ENCODE data around the gene QRICH1. TPM values are rescaled to one million over a fixed set of nuclear protein-coding genes. Genes with fewer than 3 reads are reported as not detected.

The QRICH1 gene
- total and polyA plus RNA-seq, 2 of the 13 experiments (the other 11 are each of a cell fraction or from before 2014, with no cell fraction given): 52.6 to 102 TPM

DNA sequence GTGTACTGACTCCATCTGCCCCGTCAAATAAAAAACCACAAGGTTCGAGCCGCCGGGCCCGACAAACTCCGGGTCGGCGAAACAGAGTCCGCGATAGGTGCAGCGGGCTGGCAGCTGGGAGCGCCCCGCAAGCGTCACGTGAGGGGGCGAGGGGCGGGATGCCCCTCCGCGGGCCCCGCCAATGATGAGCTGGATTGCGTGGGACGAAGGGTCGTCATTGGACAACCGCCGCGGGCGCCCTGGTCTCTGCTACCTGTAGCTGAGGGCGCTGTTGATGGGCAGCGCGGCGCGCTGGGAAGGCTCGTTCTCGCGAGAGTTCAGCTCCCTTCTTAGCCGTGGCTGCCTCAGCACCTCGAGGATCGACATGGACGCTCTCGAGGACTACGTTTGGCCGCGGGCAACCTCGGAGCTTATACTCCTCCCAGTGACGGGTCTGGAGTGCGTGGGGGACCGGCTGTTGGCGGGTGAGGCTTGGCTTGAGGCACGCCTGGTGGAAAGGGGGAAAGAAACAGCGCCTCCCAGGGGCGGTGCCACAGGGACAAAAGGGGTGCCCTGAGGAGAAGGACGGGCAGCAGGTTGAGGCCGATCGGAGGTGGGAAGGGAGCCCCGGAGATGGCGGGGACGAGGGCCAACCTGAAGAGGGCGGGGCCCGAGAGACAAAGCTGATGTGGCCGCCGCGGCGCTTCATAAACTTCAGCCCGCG lies 86.7 kb downstream of the QRICH1 start, which contains the start of gene WDR6 (continued):
- TF ChIP-seq PRMT3 (CRISPR knock-in tag; IDR thresholded peaks at IDR 0.05; ENCODE audit: borderline replicate concordance, low read depth) (peak; percentile 79), ZFY (CRISPR knock-in tag; IDR thresholded peaks at IDR 0.05) (peak; percentile 77; the same call in 1 of the 2 replicates), ZNF598 (CRISPR knock-in tag; IDR thresholded peaks at IDR 0.05; ENCODE audit: borderline replicate concordance) (0 out of 2 replicates have a peak, but pooled peaks have one; percentile 19), SATB2 (CRISPR knock-in tag; IDR thresholded peaks at IDR 0.05) (no peak), SIX1 (CRISPR knock-in tag; IDR thresholded peaks at IDR 0.05; ENCODE audit: borderline replicate concordance) (no peak), HOXA9 (CRISPR knock-in tag; IDR thresholded peaks at IDR 0.05; ENCODE audit: borderline replicate concordance) (peak; percentile 92), NFYB (CRISPR knock-in tag; IDR thresholded peaks at IDR 0.05) (peak; percentile 97), RAD21 (CRISPR knock-in tag; IDR thresholded peaks at IDR 0.05) (no peak; the same call in 1 of the 2 replicates), ZNF296 (CRISPR knock-in tag; conservative IDR thresholded peaks at IDR 0.05) (no peak)
- TF ChIP-seq, protein P1, sequence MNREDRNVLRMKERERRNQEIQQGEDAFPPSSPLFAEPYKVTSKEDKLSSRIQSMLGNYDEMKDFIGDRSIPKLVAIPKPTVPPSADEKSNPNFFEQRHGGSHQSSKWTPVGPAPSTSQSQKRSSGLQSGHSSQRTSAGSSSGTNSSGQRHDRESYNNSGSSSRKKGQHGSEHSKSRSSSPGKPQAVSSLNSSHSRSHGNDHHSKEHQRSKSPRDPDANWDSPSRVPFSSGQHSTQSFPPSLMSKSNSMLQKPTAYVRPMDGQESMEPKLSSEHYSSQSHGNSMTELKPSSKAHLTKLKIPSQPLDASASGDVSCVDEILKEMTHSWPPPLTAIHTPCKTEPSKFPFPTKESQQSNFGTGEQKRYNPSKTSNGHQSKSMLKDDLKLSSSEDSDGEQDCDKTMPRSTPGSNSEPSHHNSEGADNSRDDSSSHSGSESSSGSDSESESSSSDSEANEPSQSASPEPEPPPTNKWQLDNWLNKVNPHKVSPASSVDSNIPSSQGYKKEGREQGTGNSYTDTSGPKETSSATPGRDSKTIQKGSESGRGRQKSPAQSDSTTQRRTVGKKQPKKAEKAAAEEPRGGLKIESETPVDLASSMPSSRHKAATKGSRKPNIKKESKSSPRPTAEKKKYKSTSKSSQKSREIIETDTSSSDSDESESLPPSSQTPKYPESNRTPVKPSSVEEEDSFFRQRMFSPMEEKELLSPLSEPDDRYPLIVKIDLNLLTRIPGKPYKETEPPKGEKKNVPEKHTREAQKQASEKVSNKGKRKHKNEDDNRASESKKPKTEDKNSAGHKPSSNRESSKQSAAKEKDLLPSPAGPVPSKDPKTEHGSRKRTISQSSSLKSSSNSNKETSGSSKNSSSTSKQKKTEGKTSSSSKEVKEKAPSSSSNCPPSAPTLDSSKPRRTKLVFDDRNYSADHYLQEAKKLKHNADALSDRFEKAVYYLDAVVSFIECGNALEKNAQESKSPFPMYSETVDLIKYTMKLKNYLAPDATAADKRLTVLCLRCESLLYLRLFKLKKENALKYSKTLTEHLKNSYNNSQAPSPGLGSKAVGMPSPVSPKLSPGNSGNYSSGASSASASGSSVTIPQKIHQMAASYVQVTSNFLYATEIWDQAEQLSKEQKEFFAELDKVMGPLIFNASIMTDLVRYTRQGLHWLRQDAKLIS (CRISPR knock-in tag; IDR thresholded peaks at IDR 0.05): peak; percentile 79
- TF ChIP-seq, protein P2, sequence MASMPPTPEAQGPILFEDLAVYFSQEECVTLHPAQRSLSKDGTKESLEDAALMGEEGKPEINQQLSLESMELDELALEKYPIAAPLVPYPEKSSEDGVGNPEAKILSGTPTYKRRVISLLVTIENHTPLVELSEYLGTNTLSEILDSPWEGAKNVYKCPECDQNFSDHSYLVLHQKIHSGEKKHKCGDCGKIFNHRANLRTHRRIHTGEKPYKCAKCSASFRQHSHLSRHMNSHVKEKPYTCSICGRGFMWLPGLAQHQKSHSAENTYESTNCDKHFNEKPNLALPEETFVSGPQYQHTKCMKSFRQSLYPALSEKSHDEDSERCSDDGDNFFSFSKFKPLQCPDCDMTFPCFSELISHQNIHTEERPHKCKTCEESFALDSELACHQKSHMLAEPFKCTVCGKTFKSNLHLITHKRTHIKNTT (CRISPR knock-in tag; IDR thresholded peaks at IDR 0.05): no peak
- TF ChIP-seq, protein P3, sequence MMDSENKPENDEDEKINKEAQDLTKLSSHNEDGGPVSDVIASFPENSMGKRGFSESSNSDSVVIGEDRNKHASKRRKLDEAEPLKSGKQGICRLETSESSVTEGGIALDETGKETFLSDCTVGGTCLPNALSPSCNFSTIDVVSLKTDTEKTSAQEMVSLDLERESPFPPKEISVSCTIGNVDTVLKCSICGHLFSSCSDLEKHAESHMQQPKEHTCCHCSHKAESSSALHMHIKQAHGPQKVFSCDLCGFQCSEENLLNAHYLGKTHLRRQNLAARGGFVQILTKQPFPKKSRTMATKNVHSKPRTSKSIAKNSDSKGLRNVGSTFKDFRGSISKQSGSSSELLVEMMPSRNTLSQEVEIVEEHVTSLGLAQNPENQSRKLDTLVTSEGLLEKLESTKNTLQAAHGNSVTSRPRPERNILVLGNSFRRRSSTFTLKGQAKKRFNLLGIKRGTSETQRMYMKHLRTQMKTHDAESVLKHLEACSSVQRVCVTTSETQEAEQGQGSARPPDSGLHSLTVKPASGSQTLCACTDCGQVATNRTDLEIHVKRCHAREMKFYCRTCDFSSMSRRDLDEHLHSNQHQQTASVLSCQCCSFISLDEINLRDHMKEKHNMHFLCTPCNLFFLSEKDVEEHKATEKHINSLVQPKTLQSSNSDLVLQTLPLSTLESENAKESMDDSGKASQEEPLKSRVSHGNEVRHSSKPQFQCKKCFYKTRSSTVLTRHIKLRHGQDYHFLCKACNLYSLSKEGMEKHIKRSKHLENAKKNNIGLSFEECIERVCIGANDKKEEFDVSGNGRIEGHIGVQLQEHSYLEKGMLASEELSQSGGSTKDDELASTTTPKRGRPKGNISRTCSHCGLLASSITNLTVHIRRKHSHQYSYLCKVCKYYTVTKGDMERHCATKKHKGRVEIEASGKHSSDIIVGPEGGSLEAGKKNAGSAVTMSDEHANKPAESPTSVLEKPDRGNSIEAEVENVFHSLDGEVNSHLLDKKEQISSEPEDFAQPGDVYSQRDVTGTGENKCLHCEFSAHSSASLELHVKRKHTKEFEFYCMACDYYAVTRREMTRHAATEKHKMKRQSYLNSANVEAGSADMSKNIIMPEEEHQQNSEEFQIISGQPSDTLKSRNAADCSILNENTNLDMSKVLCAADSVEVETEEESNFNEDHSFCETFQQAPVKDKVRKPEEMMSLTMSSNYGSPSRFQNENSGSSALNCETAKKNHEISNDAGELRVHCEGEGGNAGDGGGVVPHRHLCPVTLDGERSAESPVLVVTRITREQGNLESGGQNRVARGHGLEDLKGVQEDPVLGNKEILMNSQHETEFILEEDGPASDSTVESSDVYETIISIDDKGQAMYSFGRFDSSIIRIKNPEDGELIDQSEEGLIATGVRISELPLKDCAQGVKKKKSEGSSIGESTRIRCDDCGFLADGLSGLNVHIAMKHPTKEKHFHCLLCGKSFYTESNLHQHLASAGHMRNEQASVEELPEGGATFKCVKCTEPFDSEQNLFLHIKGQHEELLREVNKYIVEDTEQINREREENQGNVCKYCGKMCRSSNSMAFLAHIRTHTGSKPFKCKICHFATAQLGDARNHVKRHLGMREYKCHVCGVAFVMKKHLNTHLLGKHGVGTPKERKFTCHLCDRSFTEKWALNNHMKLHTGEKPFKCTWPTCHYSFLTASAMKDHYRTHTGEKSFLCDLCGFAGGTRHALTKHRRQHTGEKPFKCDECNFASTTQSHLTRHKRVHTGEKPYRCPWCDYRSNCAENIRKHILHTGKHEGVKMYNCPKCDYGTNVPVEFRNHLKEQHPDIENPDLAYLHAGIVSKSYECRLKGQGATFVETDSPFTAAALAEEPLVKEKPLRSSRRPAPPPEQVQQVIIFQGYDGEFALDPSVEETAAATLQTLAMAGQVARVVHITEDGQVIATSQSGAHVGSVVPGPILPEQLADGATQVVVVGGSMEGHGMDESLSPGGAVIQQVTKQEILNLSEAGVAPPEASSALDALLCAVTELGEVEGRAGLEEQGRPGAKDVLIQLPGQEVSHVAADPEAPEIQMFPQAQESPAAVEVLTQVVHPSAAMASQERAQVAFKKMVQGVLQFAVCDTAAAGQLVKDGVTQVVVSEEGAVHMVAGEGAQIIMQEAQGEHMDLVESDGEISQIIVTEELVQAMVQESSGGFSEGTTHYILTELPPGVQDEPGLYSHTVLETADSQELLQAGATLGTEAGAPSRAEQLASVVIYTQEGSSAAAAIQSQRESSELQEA (CRISPR knock-in tag; IDR thresholded peaks at IDR 0.05; ENCODE audit: not compliant biosample characterization): peak; percentile 53
- TF ChIP-seq, protein P4, sequence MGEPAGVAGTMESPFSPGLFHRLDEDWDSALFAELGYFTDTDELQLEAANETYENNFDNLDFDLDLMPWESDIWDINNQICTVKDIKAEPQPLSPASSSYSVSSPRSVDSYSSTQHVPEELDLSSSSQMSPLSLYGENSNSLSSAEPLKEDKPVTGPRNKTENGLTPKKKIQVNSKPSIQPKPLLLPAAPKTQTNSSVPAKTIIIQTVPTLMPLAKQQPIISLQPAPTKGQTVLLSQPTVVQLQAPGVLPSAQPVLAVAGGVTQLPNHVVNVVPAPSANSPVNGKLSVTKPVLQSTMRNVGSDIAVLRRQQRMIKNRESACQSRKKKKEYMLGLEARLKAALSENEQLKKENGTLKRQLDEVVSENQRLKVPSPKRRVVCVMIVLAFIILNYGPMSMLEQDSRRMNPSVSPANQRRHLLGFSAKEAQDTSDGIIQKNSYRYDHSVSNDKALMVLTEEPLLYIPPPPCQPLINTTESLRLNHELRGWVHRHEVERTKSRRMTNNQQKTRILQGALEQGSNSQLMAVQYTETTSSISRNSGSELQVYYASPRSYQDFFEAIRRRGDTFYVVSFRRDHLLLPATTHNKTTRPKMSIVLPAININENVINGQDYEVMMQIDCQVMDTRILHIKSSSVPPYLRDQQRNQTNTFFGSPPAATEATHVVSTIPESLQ (CRISPR knock-in tag; conservative IDR thresholded peaks at IDR 0.05): no peak

Measured in HepG2 (cell line).